ENCODE results near the gene MRTFA. TPM values are rescaled to one million over a fixed set of nuclear protein-coding genes. Genes with fewer than 3 reads are reported as not detected.

The MRTFA gene
- polyA plus RNA-seq, 4 donors: 11.9 to 20.0 (median 14.1) TPM

GRCh38 chr22:40638261-40638660, 1.7 kb upstream of the MRTFA start:
- Histone ChIP-seq H3K9me3 (ENCODE audit: control insufficient read depth in 2 of 2, insufficient read depth in 1 of 2, low read depth in 1 of 2, low read length in 1 of 2) (no peaks in the 10 kb centered on the region), H3K27ac (ENCODE audit: low read depth in 1 of 3, low read length in 2 of 3) (no peak overlapping the region), H3K4me1 (ENCODE audit: control insufficient read depth in 3 of 3, insufficient read depth in 2 of 3, low read depth in 1 of 3, low read length in 2 of 3) (peaks cover 3 to 9% (median 6%) of the 10 kb centered on the region in 3 donors), H3K27me3 (ENCODE audit: control insufficient read depth in 3 of 3, insufficient read depth in 3 of 3, low read length in 3 of 3) (no peaks in the 10 kb centered on the region), H3K4me3 (ENCODE audit: low read depth in 1 of 3, low read length in 3 of 3) (no peak overlapping the region), H3K36me3 (ENCODE audit: control insufficient read depth in 3 of 3, insufficient read depth in 2 of 3, low read depth in 1 of 3, low read length in 3 of 3) (no peaks in the 10 kb centered on the region)
- DNase-seq (no peak), FAIRE-seq (no peak)
- WGBS, 3 donors: 96 to 98% (median 97%) methylated on average over 16 to 17 of the region's 17 CpGs

- Histone ChIP-seq H3K9me3 (ENCODE audit: control insufficient read depth in 2 of 2, insufficient read depth in 1 of 2, low read depth in 1 of 2, low read length in 1 of 2) (no peaks in the 10 kb centered on the region), H3K27me3 (ENCODE audit: control insufficient read depth in 3 of 3, insufficient read depth in 3 of 3, low read length in 3 of 3) (no peaks in the 10 kb centered on the region), H3K4me1 (ENCODE audit: control insufficient read depth in 3 of 3, insufficient read depth in 2 of 3, low read depth in 1 of 3, low read length in 2 of 3) (peaks cover 3 to 9% (median 6%) of the 10 kb centered on the region in 3 donors), H3K36me3 (ENCODE audit: control insufficient read depth in 3 of 3, insufficient read depth in 2 of 3, low read depth in 1 of 3, low read length in 3 of 3) (no peaks in the 10 kb centered on the region), H3K27ac (ENCODE audit: low read depth in 1 of 3, low read length in 2 of 3) (peak overlapping the region; percentile 72 to 84 (median 82)), H3K4me3 (ENCODE audit: low read depth in 1 of 3, low read length in 3 of 3) (peak overlapping the region; percentile 28 to 85 (median 77))
- WGBS, 3 donors: 18 to 20% (median 19%) methylated on average over 46 of the region's 46 CpGs
- DNase-seq: peak in 1 of 2 donors; percentile 62
- FAIRE-seq: no peak
Observed at GRCh38 chr22:40637183-40638150, 948 bp upstream of the MRTFA start.

- Histone ChIP-seq H3K4me3 (ENCODE audit: low read depth in 1 of 3, low read length in 3 of 3) (peak overlapping the region; percentile 77 to 96 (median 90)), H3K27ac (ENCODE audit: low read depth in 1 of 3, low read length in 2 of 3) (peak overlapping the region; percentile 92 to 97 (median 93)), H3K4me1 (ENCODE audit: control insufficient read depth in 3 of 3, insufficient read depth in 2 of 3, low read depth in 1 of 3, low read length in 2 of 3) (peaks cover 3 to 9% (median 6%) of the 10 kb centered on the region in 3 donors), H3K9me3 (ENCODE audit: control insufficient read depth in 2 of 2, insufficient read depth in 1 of 2, low read depth in 1 of 2, low read length in 1 of 2) (no peaks in the 10 kb centered on the region), H3K36me3 (ENCODE audit: control insufficient read depth in 3 of 3, insufficient read depth in 2 of 3, low read depth in 1 of 3, low read length in 3 of 3) (no peaks in the 10 kb centered on the region), H3K27me3 (ENCODE audit: control insufficient read depth in 3 of 3, insufficient read depth in 3 of 3, low read length in 3 of 3) (no peaks in the 10 kb centered on the region)
- FAIRE-seq: no peak
- peak in 1 of 2 donors; percentile 39 for DNase-seq
- 0 to 1% (median 0%) methylated on average over 21 to 31 of the region's 31 CpGs for WGBS, 3 donors
Observed at GRCh38 chr22:40635940-40636379, 559 bp downstream of the MRTFA start.

- Histone ChIP-seq H3K4me1 (ENCODE audit: control insufficient read depth in 3 of 3, insufficient read depth in 2 of 3, low read depth in 1 of 3, low read length in 2 of 3) (peaks cover 3 to 9% (median 6%) of the 10 kb centered on the region in 3 donors), H3K27me3 (ENCODE audit: control insufficient read depth in 3 of 3, insufficient read depth in 3 of 3, low read length in 3 of 3) (no peaks in the 10 kb centered on the region)
- no peak for DNase-seq
Observed at GRCh38 chr22:40635043-40635939, 1.2 kb downstream of the MRTFA start.

GRCh38 chr22:40634119-40634903, 2.2 kb downstream of the MRTFA start:
- DNase-seq: no peak
- Histone ChIP-seq H3K27me3 (ENCODE audit: control insufficient read depth in 3 of 3, insufficient read depth in 3 of 3, low read length in 3 of 3) (no peaks in the 10 kb centered on the region), H3K4me3 (ENCODE audit: low read depth in 1 of 3, low read length in 3 of 3) (no peak overlapping the region), H3K4me1 (ENCODE audit: control insufficient read depth in 3 of 3, insufficient read depth in 2 of 3, low read depth in 1 of 3, low read length in 2 of 3) (peaks cover 3 to 9% (median 6%) of the 10 kb centered on the region in 3 donors), H3K9me3 (ENCODE audit: control insufficient read depth in 2 of 2, insufficient read depth in 1 of 2, low read depth in 1 of 2, low read length in 1 of 2) (no peaks in the 10 kb centered on the region), H3K36me3 (ENCODE audit: control insufficient read depth in 3 of 3, insufficient read depth in 2 of 3, low read depth in 1 of 3, low read length in 3 of 3) (no peaks in the 10 kb centered on the region), H3K27ac (ENCODE audit: low read depth in 1 of 3, low read length in 2 of 3) (no peak overlapping the region)
- 65 to 78% (median 74%) methylated on average over 11 of the region's 11 CpGs for WGBS, 3 donors
- FAIRE-seq: no peak

More at GRCh38 chr22:40635043-40635939, 1.2 kb downstream of the MRTFA start:
- Histone ChIP-seq H3K9me3 (ENCODE audit: control insufficient read depth in 2 of 2, insufficient read depth in 1 of 2, low read depth in 1 of 2, low read length in 1 of 2) (no peaks in the 10 kb centered on the region), H3K36me3 (ENCODE audit: control insufficient read depth in 3 of 3, insufficient read depth in 2 of 3, low read depth in 1 of 3, low read length in 3 of 3) (no peaks in the 10 kb centered on the region), H3K4me3 (ENCODE audit: low read depth in 1 of 3, low read length in 3 of 3) (peak overlapping the region; percentile 77 to 96 (median 90)), H3K27ac (ENCODE audit: low read depth in 1 of 3, low read length in 2 of 3) (peak overlapping the region in 2 of 3 donors; percentile 92 to 97)
- FAIRE-seq: no peak
- 24 to 31% (median 31%) methylated on average over 21 of the region's 21 CpGs for WGBS, 3 donors

GRCh38 chr22:40633036-40633435, 3.5 kb downstream of the MRTFA start:
- Histone ChIP-seq H3K4me3 (ENCODE audit: low read depth in 1 of 3, low read length in 3 of 3) (no peak overlapping the region), H3K27me3 (ENCODE audit: control insufficient read depth in 3 of 3, insufficient read depth in 3 of 3, low read length in 3 of 3) (no peaks in the 10 kb centered on the region), H3K9me3 (ENCODE audit: control insufficient read depth in 2 of 2, insufficient read depth in 1 of 2, low read depth in 1 of 2, low read length in 1 of 2) (no peaks in the 10 kb centered on the region), H3K27ac (ENCODE audit: low read depth in 1 of 3, low read length in 2 of 3) (no peak overlapping the region), H3K36me3 (ENCODE audit: control insufficient read depth in 3 of 3, insufficient read depth in 2 of 3, low read depth in 1 of 3, low read length in 3 of 3) (no peaks in the 10 kb centered on the region), H3K4me1 (ENCODE audit: control insufficient read depth in 3 of 3, insufficient read depth in 2 of 3, low read depth in 1 of 3, low read length in 2 of 3) (peaks cover 3 to 9% (median 6%) of the 10 kb centered on the region in 3 donors)
- FAIRE-seq (no peak), DNase-seq (no peak)
- 94 to 98% (median 96%) methylated on average over 3 of the region's 3 CpGs for WGBS, 3 donors

GRCh38 chr22:40631925-40632324, 4.6 kb downstream of the MRTFA start:
- H3K27ac ChIP-seq (ENCODE audit: low read depth in 1 of 3, low read length in 2 of 3): no peak overlapping the region
- whole genome bisulfite sequencing, 3 donors: 95 to 100% (median 98%) methylated on average over 2 of the region's 2 CpGs
- FAIRE-seq (no peak), DNase-seq (no peak)
- no peak overlapping the region for H3K4me3 ChIP-seq (ENCODE audit: low read depth in 1 of 3, low read length in 3 of 3)
- peaks cover 3 to 6% (median 4%) of the 10 kb centered on the region in 3 donors for H3K4me1 ChIP-seq (ENCODE audit: control insufficient read depth in 3 of 3, insufficient read depth in 2 of 3, low read depth in 1 of 3, low read length in 2 of 3)
- no peaks in the 10 kb centered on the region for H3K27me3 ChIP-seq (ENCODE audit: control insufficient read depth in 3 of 3, insufficient read depth in 3 of 3, low read length in 3 of 3)
- no peaks in the 10 kb centered on the region for H3K36me3 ChIP-seq (ENCODE audit: control insufficient read depth in 3 of 3, insufficient read depth in 2 of 3, low read depth in 1 of 3, low read length in 3 of 3)
- no peaks in the 10 kb centered on the region for H3K9me3 ChIP-seq (ENCODE audit: control insufficient read depth in 2 of 2, insufficient read depth in 1 of 2, low read depth in 1 of 2, low read length in 1 of 2)

Measured in small intestine (tissue), 7 donors.